HepG2 (cell line): ENCODE results near the gene PTPRM.

ENCODE experiments used
- CTCF ChIP-seq: sonication (generic); formaldehyde crosslinking; IDR thresholded peaks from 2 replicates; pipeline ENCODE4 v1.5.0; 2020; ENCODE audit warnings: mild to moderate bottlenecking, missing genetic modification reagents, moderate library complexity
- ERF ChIP-seq: IDR thresholded peaks from 2 replicates; pipeline ENCODE4 v1.6.1; 2018; ENCODE audit warnings: missing biosample characterization, missing genetic modification reagents
- TF ChIP-seq, protein P1 (sequence below): sonication (generic); formaldehyde crosslinking; conservative IDR thresholded peaks from 2 replicates; pipeline ENCODE4 v1.4.0; 2020; ENCODE audit warnings: missing genetic modification reagents

DNA sequence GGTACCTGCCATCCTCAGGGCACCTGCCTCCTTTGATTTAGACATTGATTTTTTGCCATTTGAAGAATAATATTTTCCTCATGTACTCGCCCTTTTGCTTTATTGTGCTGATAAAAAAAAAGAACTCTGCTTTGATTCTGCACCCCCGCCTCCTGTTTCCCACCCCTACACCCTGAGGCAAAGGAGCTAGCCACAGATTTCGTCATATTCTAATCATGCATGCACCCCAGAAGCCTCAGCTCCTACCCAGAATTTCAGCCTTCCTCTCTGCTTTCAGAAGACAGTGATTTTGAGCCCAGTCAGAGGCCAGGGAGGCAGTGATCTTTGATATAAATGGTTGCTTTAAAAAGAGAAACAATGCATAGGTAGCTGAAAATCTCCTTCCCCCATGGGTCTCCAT is 329.0 kb downstream of the PTPRM start:
- no peak for TF ChIP-seq ERF
- TF ChIP-seq, protein P1, sequence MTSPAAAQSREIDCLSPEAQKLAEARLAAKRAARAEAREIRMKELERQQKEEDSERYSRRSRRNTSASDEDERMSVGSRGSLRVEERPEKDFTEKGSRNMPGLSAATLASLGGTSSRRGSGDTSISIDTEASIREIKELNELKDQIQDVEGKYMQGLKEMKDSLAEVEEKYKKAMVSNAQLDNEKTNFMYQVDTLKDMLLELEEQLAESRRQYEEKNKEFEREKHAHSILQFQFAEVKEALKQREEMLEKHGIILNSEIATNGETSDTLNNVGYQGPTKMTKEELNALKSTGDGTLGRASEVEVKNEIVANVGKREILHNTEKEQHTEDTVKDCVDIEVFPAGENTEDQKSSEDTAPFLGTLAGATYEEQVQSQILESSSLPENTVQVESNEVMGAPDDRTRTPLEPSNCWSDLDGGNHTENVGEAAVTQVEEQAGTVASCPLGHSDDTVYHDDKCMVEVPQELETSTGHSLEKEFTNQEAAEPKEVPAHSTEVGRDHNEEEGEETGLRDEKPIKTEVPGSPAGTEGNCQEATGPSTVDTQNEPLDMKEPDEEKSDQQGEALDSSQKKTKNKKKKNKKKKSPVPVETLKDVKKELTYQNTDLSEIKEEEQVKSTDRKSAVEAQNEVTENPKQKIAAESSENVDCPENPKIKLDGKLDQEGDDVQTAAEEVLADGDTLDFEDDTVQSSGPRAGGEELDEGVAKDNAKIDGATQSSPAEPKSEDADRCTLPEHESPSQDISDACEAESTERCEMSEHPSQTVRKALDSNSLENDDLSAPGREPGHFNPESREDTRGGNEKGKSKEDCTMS (CRISPR knock-in tag), result no peak
- no peak for TF ChIP-seq CTCF (CRISPR knock-in tag)
